ENCODE data around the gene KNL1.

DNA sequence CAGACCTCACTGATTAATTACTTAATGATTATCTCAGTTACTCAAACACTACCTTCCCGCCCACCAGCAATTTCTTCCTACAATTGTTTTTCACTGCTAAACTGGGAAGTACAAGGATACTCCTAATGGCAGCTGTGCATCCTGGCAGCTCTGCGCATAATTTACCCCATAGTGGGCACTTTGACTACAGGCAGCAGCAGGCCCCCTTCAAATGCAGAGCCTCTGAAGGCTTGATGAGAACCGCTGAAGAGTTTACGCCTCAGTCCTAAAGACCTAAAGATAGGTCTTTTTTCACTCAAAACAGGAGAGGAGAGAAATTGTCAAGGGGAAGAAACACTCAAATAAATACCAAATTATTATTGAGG is 39.9 kb upstream of the KNL1 start:
- TF ChIP-seq, protein P1, sequence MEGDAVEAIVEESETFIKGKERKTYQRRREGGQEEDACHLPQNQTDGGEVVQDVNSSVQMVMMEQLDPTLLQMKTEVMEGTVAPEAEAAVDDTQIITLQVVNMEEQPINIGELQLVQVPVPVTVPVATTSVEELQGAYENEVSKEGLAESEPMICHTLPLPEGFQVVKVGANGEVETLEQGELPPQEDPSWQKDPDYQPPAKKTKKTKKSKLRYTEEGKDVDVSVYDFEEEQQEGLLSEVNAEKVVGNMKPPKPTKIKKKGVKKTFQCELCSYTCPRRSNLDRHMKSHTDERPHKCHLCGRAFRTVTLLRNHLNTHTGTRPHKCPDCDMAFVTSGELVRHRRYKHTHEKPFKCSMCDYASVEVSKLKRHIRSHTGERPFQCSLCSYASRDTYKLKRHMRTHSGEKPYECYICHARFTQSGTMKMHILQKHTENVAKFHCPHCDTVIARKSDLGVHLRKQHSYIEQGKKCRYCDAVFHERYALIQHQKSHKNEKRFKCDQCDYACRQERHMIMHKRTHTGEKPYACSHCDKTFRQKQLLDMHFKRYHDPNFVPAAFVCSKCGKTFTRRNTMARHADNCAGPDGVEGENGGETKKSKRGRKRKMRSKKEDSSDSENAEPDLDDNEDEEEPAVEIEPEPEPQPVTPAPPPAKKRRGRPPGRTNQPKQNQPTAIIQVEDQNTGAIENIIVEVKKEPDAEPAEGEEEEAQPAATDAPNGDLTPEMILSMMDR (IDR thresholded peaks at IDR 0.05; ENCODE audit: insufficient read depth, low read length, poor library complexity, severe bottlenecking) = no peak
- TF ChIP-seq EZH2phosphoT487 (conservative IDR thresholded peaks at IDR 0.05; ENCODE audit: low read length) = no peak

All from SU-DHL-6 (cell line).